ENCODE measurements around the gene MPRIP. TPM values are rescaled to one million over a fixed set of nuclear protein-coding genes. Genes with fewer than 3 reads are reported as not detected.

The MPRIP gene
- total RNA-seq, 1 experiment from 2014 or later: 1,274 TPM

DNA sequence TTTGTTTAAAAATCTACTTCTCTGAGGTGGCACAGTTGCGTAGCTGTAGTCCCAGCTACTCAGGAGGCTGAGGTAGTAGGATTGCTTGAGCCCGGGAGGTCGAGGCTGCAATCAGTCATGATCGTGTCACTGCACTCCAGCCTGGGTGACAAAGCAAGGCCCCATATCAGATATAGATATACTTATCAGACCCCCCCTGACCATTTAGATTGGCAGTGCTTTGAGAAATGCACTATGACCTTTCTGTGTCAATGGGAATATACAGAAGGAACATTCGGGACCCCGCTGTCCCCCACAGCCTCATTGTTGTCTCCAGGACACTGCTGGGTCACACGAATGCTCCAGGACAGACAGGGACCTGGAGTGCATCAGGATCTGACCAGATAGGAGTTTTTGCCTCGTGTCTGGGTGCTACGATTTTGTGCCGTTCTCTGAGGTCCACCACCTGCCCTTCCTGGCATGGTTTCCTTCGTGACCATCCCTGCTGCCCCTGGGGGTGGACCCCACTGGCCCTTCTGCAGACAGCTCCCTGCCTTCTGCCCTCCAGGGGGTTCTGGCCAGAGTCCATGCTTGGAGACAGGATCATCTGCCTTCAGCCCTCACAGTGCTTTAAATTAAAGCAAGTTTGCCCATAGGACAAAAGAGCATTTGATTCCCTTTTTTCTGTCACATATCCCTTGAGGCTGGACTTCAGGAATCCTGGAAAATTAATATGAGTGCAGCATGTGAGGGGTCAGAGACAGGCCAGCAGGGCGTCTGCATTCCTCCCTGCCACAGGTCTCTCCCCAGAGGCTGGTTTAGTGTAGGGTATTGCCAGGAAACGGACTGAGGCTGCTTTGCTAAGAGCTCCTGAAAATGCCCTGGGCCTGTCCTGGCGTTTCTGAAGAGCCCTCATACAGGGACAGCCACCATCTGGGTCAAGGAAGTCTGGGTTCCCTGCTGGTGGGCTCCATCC lies 144.6 kb downstream of the MPRIP start:
- H3K9me3 ChIP-seq (ENCODE audit: low read length): no peaks in the 10 kb centered on the region
- peaks cover 71% of the 10 kb centered on the region for H3K36me3 ChIP-seq (ENCODE audit: low read depth, low read length)
- H3K4me3 ChIP-seq (ENCODE audit: low read length): no peak overlapping the region
- DNase-seq (no peak), ATAC-seq (no peak)
- H4K20me1 ChIP-seq (ENCODE audit: low read length): 0 out of 2 replicates have a peak, but pooled peaks cover 6% of the 10 kb centered on the region
- POLR2A ChIA-PET (ENCODE audit: unreplicated experiment): no interaction called here
- H3K9me2 ChIP-seq (replicated peaks; ENCODE audit: low read length): no peaks in the 10 kb centered on the region
- H3K79me2 ChIP-seq (ENCODE audit: low read length): no peaks in the 10 kb centered on the region
- H3K4me1 ChIP-seq (ENCODE audit: insufficient read depth, low read length): peaks cover 12% of the 10 kb centered on the region
- CTCF ChIA-PET: no interaction called here
- H3F3A ChIP-seq (ENCODE audit: low read length, unreplicated experiment): peaks cover 4% of the 10 kb centered on the region
- H3K9ac ChIP-seq (ENCODE audit: low read length): no peak overlapping the region
- intact Hi-C loops (cut with micrococcal nuclease): no loop called here
- H3K27ac ChIP-seq (ENCODE audit: low read length): no peak overlapping the region
- no peak overlapping the region for H3K4me2 ChIP-seq (ENCODE audit: low read length)
- H3K27me3 ChIP-seq (ENCODE audit: low read length): no peaks in the 10 kb centered on the region
- BruUV-seq (replicated peaks): no TSS peak
- H2AFZ ChIP-seq (ENCODE audit: low read length): no peak overlapping the region
- TF ChIP-seq EZH2phosphoT487 (IDR thresholded peaks at IDR 0.05; ENCODE audit: borderline replicate concordance, low read length): no peak
- TF ChIP-seq EZH2 (IDR thresholded peaks at IDR 0.05; ENCODE audit: low read length, unreplicated experiment): no peak
- TF ChIP-seq, protein P1, sequence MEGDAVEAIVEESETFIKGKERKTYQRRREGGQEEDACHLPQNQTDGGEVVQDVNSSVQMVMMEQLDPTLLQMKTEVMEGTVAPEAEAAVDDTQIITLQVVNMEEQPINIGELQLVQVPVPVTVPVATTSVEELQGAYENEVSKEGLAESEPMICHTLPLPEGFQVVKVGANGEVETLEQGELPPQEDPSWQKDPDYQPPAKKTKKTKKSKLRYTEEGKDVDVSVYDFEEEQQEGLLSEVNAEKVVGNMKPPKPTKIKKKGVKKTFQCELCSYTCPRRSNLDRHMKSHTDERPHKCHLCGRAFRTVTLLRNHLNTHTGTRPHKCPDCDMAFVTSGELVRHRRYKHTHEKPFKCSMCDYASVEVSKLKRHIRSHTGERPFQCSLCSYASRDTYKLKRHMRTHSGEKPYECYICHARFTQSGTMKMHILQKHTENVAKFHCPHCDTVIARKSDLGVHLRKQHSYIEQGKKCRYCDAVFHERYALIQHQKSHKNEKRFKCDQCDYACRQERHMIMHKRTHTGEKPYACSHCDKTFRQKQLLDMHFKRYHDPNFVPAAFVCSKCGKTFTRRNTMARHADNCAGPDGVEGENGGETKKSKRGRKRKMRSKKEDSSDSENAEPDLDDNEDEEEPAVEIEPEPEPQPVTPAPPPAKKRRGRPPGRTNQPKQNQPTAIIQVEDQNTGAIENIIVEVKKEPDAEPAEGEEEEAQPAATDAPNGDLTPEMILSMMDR (conservative IDR thresholded peaks at IDR 0.05; ENCODE audit: low read depth, low read length): no peak

DNA sequence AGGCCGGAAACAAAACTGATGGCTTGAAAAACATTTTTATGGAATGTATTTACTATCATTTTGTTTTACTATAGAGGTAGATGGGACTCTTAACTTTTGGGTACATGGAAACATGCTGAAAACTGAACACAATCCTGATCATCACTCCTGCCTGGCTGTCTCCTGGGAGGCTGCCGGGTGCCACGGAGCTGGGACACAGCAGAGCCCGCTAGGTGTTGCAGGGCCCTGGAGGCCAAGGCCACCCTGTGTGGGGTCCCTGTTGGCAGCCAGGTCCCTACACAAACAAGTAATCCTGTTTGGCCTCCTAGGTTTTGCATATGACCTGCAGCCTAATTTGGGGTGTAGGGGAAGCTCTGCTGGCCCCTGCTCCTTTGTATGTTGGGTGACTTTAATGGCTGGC lies 146.3 kb downstream of the MPRIP start:
- ChIA-PET CTCF (no interaction called here), POLR2A (ENCODE audit: unreplicated experiment) (no interaction called here)
- BruUV-seq (replicated peaks): TSS peak; percentile 0
- Histone ChIP-seq H3K27me3 (ENCODE audit: low read length) (no peaks in the 10 kb centered on the region), H4K20me1 (ENCODE audit: low read length) (0 out of 2 replicates have a peak, but pooled peaks cover 6% of the 10 kb centered on the region), H3K27ac (ENCODE audit: low read length) (no peak overlapping the region), H3K4me1 (ENCODE audit: insufficient read depth, low read length) (peaks cover 12% of the 10 kb centered on the region), H3K9ac (ENCODE audit: low read length) (no peak overlapping the region), H2AFZ (ENCODE audit: low read length) (no peak overlapping the region), H3F3A (ENCODE audit: low read length, unreplicated experiment) (peaks cover 4% of the 10 kb centered on the region), H3K4me2 (ENCODE audit: low read length) (no peak overlapping the region), H3K9me3 (ENCODE audit: low read length) (no peaks in the 10 kb centered on the region), H3K36me3 (ENCODE audit: low read depth, low read length) (peaks cover 56% of the 10 kb centered on the region), H3K4me3 (ENCODE audit: low read length) (no peak overlapping the region), H3K79me2 (ENCODE audit: low read length) (no peaks in the 10 kb centered on the region), H3K9me2 (replicated peaks; ENCODE audit: low read length) (no peaks in the 10 kb centered on the region)
- intact Hi-C loops (cut with micrococcal nuclease): no loop called here
- ATAC-seq (no peak), DNase-seq (no peak)
- TF ChIP-seq EZH2phosphoT487 (IDR thresholded peaks at IDR 0.05; ENCODE audit: borderline replicate concordance, low read length) (no peak), EZH2 (IDR thresholded peaks at IDR 0.05; ENCODE audit: low read length, unreplicated experiment) (no peak)
- TF ChIP-seq, protein P1 (conservative IDR thresholded peaks at IDR 0.05; ENCODE audit: low read depth, low read length): no peak

DNA sequence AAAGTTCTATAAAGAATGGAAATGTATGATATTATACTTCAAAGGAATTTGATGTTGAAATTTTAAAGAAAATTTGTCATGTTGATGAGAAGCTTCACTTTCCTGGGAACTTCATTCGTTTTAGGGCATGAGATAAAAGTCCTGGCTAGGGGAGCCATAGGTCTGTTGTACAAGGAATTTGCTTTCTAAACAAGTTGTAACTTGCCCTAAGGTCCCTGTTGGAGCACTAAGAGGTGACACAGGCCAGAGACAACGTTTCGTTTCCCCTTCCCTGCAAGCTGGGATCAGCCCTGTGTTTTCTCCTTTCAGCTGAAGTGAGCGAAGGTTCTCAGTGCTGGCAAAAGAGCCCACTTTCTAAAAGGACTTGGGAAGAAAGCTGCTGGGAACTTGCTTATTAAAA lies 147.3 kb downstream of the MPRIP start:
- CTCF ChIA-PET: no interaction called here
- no TSS peak for BruUV-seq (replicated peaks)

More for the DNA sequence above, 147.3 kb downstream of the MPRIP start:
- H3K4me1 ChIP-seq (ENCODE audit: insufficient read depth, low read length): peaks cover 12% of the 10 kb centered on the region
- H3K9me3 ChIP-seq (ENCODE audit: low read length): no peaks in the 10 kb centered on the region
- POLR2A ChIA-PET (ENCODE audit: unreplicated experiment): no interaction called here
- peaks cover 4% of the 10 kb centered on the region for H3F3A ChIP-seq (ENCODE audit: low read length, unreplicated experiment)
- H3K79me2 ChIP-seq (ENCODE audit: low read length): no peaks in the 10 kb centered on the region
- DNase-seq: no peak
- H3K27me3 ChIP-seq (ENCODE audit: low read length): no peaks in the 10 kb centered on the region
- no peak overlapping the region for H2AFZ ChIP-seq (ENCODE audit: low read length)
- TF ChIP-seq, protein P1 (conservative IDR thresholded peaks at IDR 0.05; ENCODE audit: low read depth, low read length): no peak
- TF ChIP-seq EZH2phosphoT487 (IDR thresholded peaks at IDR 0.05; ENCODE audit: borderline replicate concordance, low read length) (no peak), EZH2 (IDR thresholded peaks at IDR 0.05; ENCODE audit: low read length, unreplicated experiment) (no peak)
- no peak overlapping the region for H3K27ac ChIP-seq (ENCODE audit: low read length)
- peaks cover 46% of the 10 kb centered on the region for H3K36me3 ChIP-seq (ENCODE audit: low read depth, low read length)
- H3K4me2 ChIP-seq (ENCODE audit: low read length): no peak overlapping the region
- 0 out of 2 replicates have a peak, but pooled peaks cover 6% of the 10 kb centered on the region for H4K20me1 ChIP-seq (ENCODE audit: low read length)
- intact Hi-C loops (cut with micrococcal nuclease): no loop called here
- no peaks in the 10 kb centered on the region for H3K9me2 ChIP-seq (replicated peaks; ENCODE audit: low read length)
- H3K9ac ChIP-seq (ENCODE audit: low read length): no peak overlapping the region
- no peak overlapping the region for H3K4me3 ChIP-seq (ENCODE audit: low read length)
- no peak for ATAC-seq
